Endothelial cell of umbilical vein (primary cell): ENCODE results near the gene TARDBP. TPM values are rescaled to one million over a fixed set of nuclear protein-coding genes. Genes with fewer than 3 reads are reported as not detected.

Source experiments
- BruUV-seq: library from RNA; stranded (reverse); fragments of 400-500 nt; replicated peaks from 2 replicates; lab custom pipeline; 2021; lab: Mats Ljungman, UMichigan
- CTCF ChIA-PET: fragments of 300-600, 350-600 bp; sonication (Branson Sonifier 250); formaldehyde crosslinking; loops from one replicate; lab custom pipeline; 2021; ENCODE audit warnings: antibody characterized with exemption, inconsistent platforms; lab: Charles Lee
- POLR2A ChIA-PET: fragments of 300-600, 350-600 bp; sonication (Branson Sonifier 250); formaldehyde crosslinking; loops from one replicate; lab custom pipeline; 2021; ENCODE audit warnings: antibody characterized with exemption, inconsistent platforms; lab: Charles Lee
- DNase-seq: peaks from one replicate; pipeline ENCODE4 v3.0.0-alpha.2; 2011; ENCODE audit warnings: low read depth, low spot score
- FAIRE-seq: peaks from 2 replicates; lab custom pipeline; 2011; peaks lifted over from hg19 to GRCh38; lab: Jason Lieb, UNC
- H2AFZ ChIP-seq: 2 replicates; pipeline ENCODE4 v1.6.0; 2012; ENCODE audit warnings: low read depth, low read length, control low read depth, inconsistent platforms
- H3K27ac ChIP-seq: 2 replicates; pipeline ENCODE4 v1.5.1; 2011; ENCODE audit warnings: low read depth, mild to moderate bottlenecking, control low read depth, low read length, moderate library complexity; ENCODE audit not compliant: insufficient read depth
- H3K27me3 ChIP-seq, 2 experiments: 2 replicates each; pipeline versions ENCODE4 v1.6.0 to v1.6.1; 2011; ENCODE audit warnings: low read length in 2 of 2, mixed read lengths in 1 of 2; ENCODE audit not compliant: control insufficient read depth in 2 of 2, insufficient read depth in 2 of 2
- H3K36me3 ChIP-seq, 2 experiments: 2 replicates in 1 of 2; 3 replicates in 1 of 2; pipeline ENCODE4 v1.5.1; 2011; ENCODE audit warnings: low read length in 2 of 2, mild to moderate bottlenecking in 1 of 2, moderate library complexity in 1 of 2; ENCODE audit not compliant: control insufficient read depth in 2 of 2, insufficient read depth in 2 of 2; ENCODE audit errors: extremely low read depth in 1 of 2
- H3K4me1 ChIP-seq: 3 replicates; pipeline ENCODE4 v1.5.1; 2011; ENCODE audit warnings: mild to moderate bottlenecking, low read length; ENCODE audit not compliant: control insufficient read depth, insufficient read depth; ENCODE audit errors: extremely low read depth
- H3K4me2 ChIP-seq: 2 replicates; pipeline ENCODE4 v1.6.1; 2011; ENCODE audit warnings: low read length, control low read depth, mixed read lengths; ENCODE audit not compliant: insufficient read depth
- H3K4me3 ChIP-seq, 3 experiments: fragments of 200-600 bp in 1 of 3; sonication (generic), shearing (Covaris generic) in 1 of 3; replicated peaks in 1 of 3; 2 replicates each; pipeline ENCODE4 v1.5.1; 2011 to 2016; ENCODE audit warnings: control low read depth in 3 of 3, low read length in 3 of 3, mild to moderate bottlenecking in 2 of 3, inconsistent platforms in 1 of 3, low read depth in 1 of 3, moderate library complexity in 1 of 3; ENCODE audit not compliant: insufficient read depth in 1 of 3
- H3K79me2 ChIP-seq: 2 replicates; pipeline ENCODE4 v1.6.0; 2012; ENCODE audit warnings: low read length, inconsistent platforms; ENCODE audit not compliant: control insufficient read depth, insufficient read depth
- H3K9ac ChIP-seq: replicated peaks from 2 replicates; pipeline ENCODE3; 2011; ENCODE audit warnings: low read length, control low read depth; ENCODE audit not compliant: insufficient read depth; ENCODE audit errors: extremely low read depth
- H3K9me1 ChIP-seq: replicated peaks from 3 replicates; pipeline ENCODE4 v1.6.0; 2011; ENCODE audit warnings: mild to moderate bottlenecking, low read length; ENCODE audit not compliant: control insufficient read depth, insufficient read depth; ENCODE audit errors: extremely low read depth
- H3K9me3 ChIP-seq: replicated peaks from 2 replicates; pipeline ENCODE4 v1.5.1; 2012; ENCODE audit warnings: low read length, inconsistent platforms; ENCODE audit not compliant: control insufficient read depth, insufficient read depth
- H4K20me1 ChIP-seq: replicated peaks from 2 replicates; pipeline ENCODE3; 2011; ENCODE audit warnings: mild to moderate bottlenecking, low read length; ENCODE audit not compliant: control insufficient read depth, insufficient read depth; ENCODE audit errors: extremely low read depth
- CTCF ChIP-seq, 2 donors: IDR thresholded peaks; 1 replicate in 1 of 2; 2 replicates in 1 of 2; pipeline ENCODE4 v1.5.1; 2011; ENCODE audit warnings: low read length in 2 of 2, mild to moderate bottlenecking in 2 of 2, moderate library complexity in 2 of 2, control low read depth in 1 of 2, inconsistent platforms in 1 of 2, low read depth in 1 of 2; ENCODE audit not compliant: insufficient read depth in 1 of 2; ENCODE audit errors: extremely low read depth in 1 of 2
- EZH2 ChIP-seq: IDR thresholded peaks from 2 replicates; pipeline ENCODE4 v1.6.1; 2012; ENCODE audit warnings: borderline replicate concordance, low read depth, mild to moderate bottlenecking, moderate library complexity, low read length, inconsistent platforms; ENCODE audit not compliant: severe bottlenecking
- FOS ChIP-seq: IDR thresholded peaks from 2 replicates; pipeline ENCODE4 v1.6.1; 2011; ENCODE audit warnings: mild to moderate bottlenecking, low read length, moderate library complexity, borderline replicate concordance; ENCODE audit not compliant: insufficient read depth
- GATA2 ChIP-seq: IDR thresholded peaks from 2 replicates; pipeline ENCODE4 v1.7.0; 2011; ENCODE audit warnings: low read depth, mild to moderate bottlenecking, moderate library complexity, mixed read lengths, low read length; ENCODE audit not compliant: insufficient read length, insufficient read depth
- JUN ChIP-seq: IDR thresholded peaks from 2 replicates; pipeline ENCODE4 v1.6.1; 2011; ENCODE audit warnings: borderline replicate concordance, low read depth; ENCODE audit not compliant: insufficient read length, insufficient read depth
- MAX ChIP-seq: IDR thresholded peaks from 2 replicates; pipeline ENCODE4 v1.6.1; 2011; ENCODE audit not compliant: insufficient read depth, insufficient read length
- MYC ChIP-seq: IDR thresholded peaks from one replicate; pipeline ENCODE4 v1.6.1; 2011; ENCODE audit warnings: mild to moderate bottlenecking, low read depth, low read length
- POLR2AphosphoS5 ChIP-seq: IDR thresholded peaks from 2 replicates; pipeline ENCODE4 v1.6.1; 2012; ENCODE audit warnings: low read depth, mild to moderate bottlenecking, control low read depth, low read length, moderate library complexity; ENCODE audit not compliant: insufficient read depth
- dilution Hi-C: fragments of 300-500 bp; cut with MboI; formaldehyde crosslinking; loops from one replicate; pipeline ENCODE4 v1.15.0; 2019; ENCODE audit warnings: low sequenced_read_pairs; ENCODE audit not compliant: extremely low pct_ligation_motif_present
- intact Hi-C: fragments of 100-400 bp; cut with micrococcal nuclease; formaldehyde crosslinking; loops from one replicate; pipeline ENCODE4 v1.10.0; 2022
- polyA plus RNA-seq, 4 experiments: library from polyadenylated mRNA; depleted of rRNA in 3 of 4; stranded (reverse) in 3 of 4; unstranded in 1 of 4; fragments of >200 nt; gene quantifications; 2 replicates each; pipeline versions ENCODE4 v1.2.1 to v1.2.3, GENCODE V29; 2011 to 2012; ENCODE audit warnings: missing spikeins in 1 of 4
- total RNA-seq: library from RNA; stranded (reverse); gene quantifications from 2 replicates; pipeline ENCODE4 v1.2.3, GENCODE V29; 2021

The TARDBP gene
- total and polyA plus RNA-seq, 2 donors (not counting 3 experiments of a cell fraction or from before 2014, with no cell fraction given) = 106 to 183 TPM

GRCh38 chr1:11065796-11066195, 53.3 kb downstream of the TARDBP start:
- peaks cover 2% of the 10 kb centered on the region for H3K4me1 ChIP-seq
- ChIA-PET CTCF (interaction anchor here (3.1 kb wide), 1 partner anchor 28 kb away, joined by 12 read pairs; no protein-coding TSS in a partner anchor), POLR2A (no interaction called here)
- intact Hi-C loops (no loop called here), dilution Hi-C loops (no loop called here)
- no peak overlapping the region for H3K4me3 ChIP-seq
- no peak for TF ChIP-seq JUN
- no peak for TF ChIP-seq POLR2AphosphoS5
- no peak for TF ChIP-seq GATA2
- no peak for TF ChIP-seq MYC
- no peak for TF ChIP-seq EZH2
- no peak for TF ChIP-seq MAX
- no peak for TF ChIP-seq FOS
- TF ChIP-seq CTCF (IDR thresholded peaks at IDR 0.05; ENCODE audit: extremely low read depth in 1 of 2, insufficient read depth in 1 of 2, low read depth in 1 of 2, low read length in 2 of 2) = no peak
- FAIRE-seq (no peak), DNase-seq (no peak)
- H2AFZ ChIP-seq = no peak overlapping the region
- H3K9me1 ChIP-seq = no peaks in the 10 kb centered on the region
- no peak overlapping the region for H3K9ac ChIP-seq
- H3K4me2 ChIP-seq = no peak overlapping the region
- H3K36me3 ChIP-seq = peaks cover 21 to 36% of the 10 kb centered on the region in 2 experiments
- no peaks in the 10 kb centered on the region for H4K20me1 ChIP-seq
- no peaks in the 10 kb centered on the region for H3K27me3 ChIP-seq
- H3K27ac ChIP-seq = no peak overlapping the region
- peaks cover 2% of the 10 kb centered on the region for H3K79me2 ChIP-seq
- BruUV-seq = no TSS peak
- H3K9me3 ChIP-seq = no peaks in the 10 kb centered on the region
